Activated B cell treated with CpG ODN at 0.5 μM for 24 hours (primary cell): Measurements from ENCODE around the gene PPP2R2B. TPM values are rescaled to one million over a fixed set of nuclear protein-coding genes. Genes with fewer than 3 reads are reported as not detected.

ENCODE experiments used
- ATAC-seq: fragments of 200-7000 bp; cut with Tn5 transposase; one replicate; pipeline ENCODE4 v1.10.0; 2021; ENCODE audit warnings: low read depth, mild to moderate bottlenecking, moderate library complexity
- CTCF ChIA-PET: fragments of 350-600 bp; sonication (Branson Sonifier 250); formaldehyde crosslinking; loops from one replicate; lab custom pipeline; 2021; ENCODE audit warnings: antibody characterized with exemption; lab: Charles Lee
- POLR2A ChIA-PET: fragments of 350-600 bp; sonication (Branson Sonifier 250); formaldehyde crosslinking; loops from one replicate; lab custom pipeline; 2021; ENCODE audit warnings: antibody characterized with exemption; lab: Charles Lee
- DNase-seq: peaks from one replicate; pipeline ENCODE4 v3.0.0; 2022
- H3K27ac Mint-ChIP-seq: one replicate; pipeline ENCODE4 v1.8.0; 2020; ENCODE audit warnings: mixed read lengths
- H3K27me3 Mint-ChIP-seq: one replicate; pipeline ENCODE4 v1.8.0; 2021; ENCODE audit warnings: mixed read lengths
- H3K36me3 Mint-ChIP-seq: one replicate; pipeline ENCODE4 v1.8.0; 2021; ENCODE audit warnings: low read depth, mixed read lengths
- H3K4me1 Mint-ChIP-seq: one replicate; pipeline ENCODE4 v1.8.0; 2021; ENCODE audit warnings: mixed read lengths
- H3K4me3 Mint-ChIP-seq: one replicate; pipeline ENCODE4 v1.8.0; 2020; ENCODE audit warnings: mild to moderate bottlenecking, mixed read lengths
- H3K9me3 Mint-ChIP-seq: one replicate; pipeline ENCODE4 v1.8.0; 2020; ENCODE audit warnings: mixed read lengths
- intact Hi-C: fragments of 100-400 bp; cut with micrococcal nuclease; formaldehyde crosslinking; loops from one replicate; pipeline ENCODE4 v1.15.1; 2024
- total RNA-seq: library from RNA; stranded (reverse); gene quantifications from 2 replicates; pipeline ENCODE4 v1.2.3, GENCODE V29; 2022
- TF ChIP-seq, protein P1 (sequence below): fragments of 200-600 bp; IDR thresholded peaks from one replicate; pipeline ENCODE4 v1.8.0; 2022; ENCODE audit warnings: antibody characterized with exemption, mild to moderate bottlenecking

Gene PPP2R2B
- total RNA-seq, 1 donor from 2014 or later, result not detected

DNA sequence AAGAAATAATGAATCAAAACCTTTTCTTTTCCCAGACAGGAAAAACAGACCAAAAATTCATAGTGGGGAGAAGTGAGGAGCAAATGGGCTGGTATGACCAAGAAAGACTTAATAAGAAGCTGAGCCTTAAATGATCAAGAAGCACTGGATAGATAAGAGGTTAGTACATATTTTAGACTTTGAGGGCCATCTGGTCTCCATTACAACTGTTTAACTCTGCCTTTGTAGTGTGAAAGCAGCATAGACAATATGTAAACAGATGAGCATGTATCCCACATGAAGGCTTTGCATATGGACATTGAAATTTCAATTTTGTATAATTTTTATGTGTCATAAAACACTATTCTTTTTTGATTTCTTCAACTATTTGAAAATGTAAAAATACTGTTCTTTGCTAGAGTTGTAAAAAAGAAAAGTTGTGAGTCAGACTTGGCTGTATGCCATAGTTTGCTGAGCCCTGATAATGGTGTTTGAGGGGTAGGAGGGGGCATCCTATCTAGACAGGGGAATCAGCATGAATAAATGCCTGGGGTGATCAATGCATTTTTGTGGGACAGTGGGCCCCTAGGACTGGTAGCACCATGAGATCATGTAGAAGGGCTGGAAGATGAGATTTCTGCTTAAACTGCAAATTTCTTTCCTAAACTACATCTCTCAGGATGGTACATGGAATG, 270.8 kb downstream of the PPP2R2B start:
- TF ChIP-seq, protein P1, sequence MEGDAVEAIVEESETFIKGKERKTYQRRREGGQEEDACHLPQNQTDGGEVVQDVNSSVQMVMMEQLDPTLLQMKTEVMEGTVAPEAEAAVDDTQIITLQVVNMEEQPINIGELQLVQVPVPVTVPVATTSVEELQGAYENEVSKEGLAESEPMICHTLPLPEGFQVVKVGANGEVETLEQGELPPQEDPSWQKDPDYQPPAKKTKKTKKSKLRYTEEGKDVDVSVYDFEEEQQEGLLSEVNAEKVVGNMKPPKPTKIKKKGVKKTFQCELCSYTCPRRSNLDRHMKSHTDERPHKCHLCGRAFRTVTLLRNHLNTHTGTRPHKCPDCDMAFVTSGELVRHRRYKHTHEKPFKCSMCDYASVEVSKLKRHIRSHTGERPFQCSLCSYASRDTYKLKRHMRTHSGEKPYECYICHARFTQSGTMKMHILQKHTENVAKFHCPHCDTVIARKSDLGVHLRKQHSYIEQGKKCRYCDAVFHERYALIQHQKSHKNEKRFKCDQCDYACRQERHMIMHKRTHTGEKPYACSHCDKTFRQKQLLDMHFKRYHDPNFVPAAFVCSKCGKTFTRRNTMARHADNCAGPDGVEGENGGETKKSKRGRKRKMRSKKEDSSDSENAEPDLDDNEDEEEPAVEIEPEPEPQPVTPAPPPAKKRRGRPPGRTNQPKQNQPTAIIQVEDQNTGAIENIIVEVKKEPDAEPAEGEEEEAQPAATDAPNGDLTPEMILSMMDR, result no peak
- Mint-ChIP-seq H3K27ac (no peak overlapping the region), H3K27me3 (no peaks in the 10 kb centered on the region), H3K9me3 (no peaks in the 10 kb centered on the region), H3K4me1 (no peaks in the 10 kb centered on the region), H3K36me3 (no peaks in the 10 kb centered on the region), H3K4me3 (no peak overlapping the region)
- DNase-seq, result no peak
- ATAC-seq, result no peak
- ChIA-PET POLR2A (no interaction called here), CTCF (no interaction called here)
- intact Hi-C loops, result no loop called here

DNA sequence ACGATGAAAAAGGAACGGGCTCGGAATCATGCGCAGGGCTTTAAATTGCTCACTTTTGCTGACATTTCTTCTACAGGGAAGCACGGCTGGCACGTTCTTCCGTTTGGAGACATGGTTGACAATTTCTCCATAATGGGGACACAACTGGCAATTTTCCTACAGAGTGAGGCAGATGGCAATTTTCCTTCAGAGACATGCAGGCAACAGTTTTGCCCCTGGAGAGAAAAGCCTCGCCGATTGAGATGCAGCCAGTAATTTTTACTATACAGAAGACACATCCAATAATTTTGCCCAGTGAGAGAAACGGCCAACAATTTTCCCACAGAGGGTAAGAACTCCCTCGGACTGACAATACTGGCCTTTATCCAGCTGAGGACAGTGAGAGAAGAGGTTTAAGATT, 271.7 kb downstream of the PPP2R2B start:
- H3K4me3 Mint-ChIP-seq, result no peak overlapping the region
- H3K36me3 Mint-ChIP-seq, result no peaks in the 10 kb centered on the region
- TF ChIP-seq, protein P1, result no peak
- ChIA-PET POLR2A (no interaction called here), CTCF (no interaction called here)
- intact Hi-C loops, result no loop called here
- no peak overlapping the region for H3K27ac Mint-ChIP-seq
- no peak for ATAC-seq
- H3K4me1 Mint-ChIP-seq, result no peaks in the 10 kb centered on the region
- no peaks in the 10 kb centered on the region for H3K9me3 Mint-ChIP-seq
- DNase-seq, result no peak
- no peaks in the 10 kb centered on the region for H3K27me3 Mint-ChIP-seq

DNA sequence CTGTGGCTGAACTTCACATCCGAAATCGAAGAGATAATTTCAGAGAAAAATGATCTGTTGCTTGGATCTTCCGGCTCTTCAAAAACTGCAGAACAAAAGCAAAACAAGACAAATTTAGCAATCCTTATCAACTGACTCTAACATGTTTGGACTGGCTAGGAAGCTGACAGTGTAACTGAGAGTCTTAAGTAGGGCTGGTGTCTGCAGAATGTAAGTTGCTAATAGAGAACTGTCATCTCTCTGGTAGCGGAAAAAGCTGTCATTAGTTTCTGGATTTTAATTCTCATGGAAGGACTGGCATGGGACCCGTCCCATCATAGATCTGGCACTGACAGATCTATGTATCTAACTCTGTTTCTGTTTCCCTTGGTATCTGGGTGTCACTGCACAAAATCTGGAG, 278.2 kb downstream of the PPP2R2B start:
- TF ChIP-seq, protein P1, result no peak
- Mint-ChIP-seq H3K27ac (no peak overlapping the region), H3K4me1 (no peaks in the 10 kb centered on the region), H3K9me3 (no peaks in the 10 kb centered on the region), H3K4me3 (no peak overlapping the region), H3K27me3 (peaks cover 2% of the 10 kb centered on the region), H3K36me3 (no peaks in the 10 kb centered on the region)
- POLR2A ChIA-PET, result no interaction called here
- ATAC-seq, result no peak
- CTCF ChIA-PET, result no interaction called here
- DNase-seq, result no peak
- intact Hi-C loops, result no loop called here

DNA sequence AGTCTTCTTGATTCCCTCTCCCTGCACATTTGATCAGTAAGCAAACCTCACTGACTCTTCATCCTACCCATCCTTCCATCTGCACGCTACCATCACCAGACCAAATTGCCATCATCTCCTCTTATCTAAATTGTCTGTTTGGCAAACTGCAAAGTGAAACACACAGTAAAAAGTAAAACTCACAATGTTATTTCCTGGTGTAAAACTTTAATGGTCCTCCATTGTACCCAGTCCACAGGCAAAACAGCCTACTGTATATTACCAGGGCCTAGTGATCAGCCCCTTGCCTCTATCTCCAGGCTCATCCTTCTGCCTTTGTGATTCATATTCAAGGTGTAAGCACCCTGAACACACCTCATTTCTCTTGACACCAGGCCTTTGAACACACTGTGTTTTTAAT, 279.3 kb downstream of the PPP2R2B start:
- Mint-ChIP-seq H3K27me3 (peaks cover 2% of the 10 kb centered on the region), H3K4me1 (no peaks in the 10 kb centered on the region), H3K9me3 (no peaks in the 10 kb centered on the region), H3K4me3 (no peak overlapping the region), H3K36me3 (no peaks in the 10 kb centered on the region), H3K27ac (no peak overlapping the region)
- ChIA-PET POLR2A (no interaction called here), CTCF (no interaction called here)
- DNase-seq (no peak), ATAC-seq (no peak)
- intact Hi-C loops, result no loop called here
- TF ChIP-seq, protein P1, result no peak

DNA sequence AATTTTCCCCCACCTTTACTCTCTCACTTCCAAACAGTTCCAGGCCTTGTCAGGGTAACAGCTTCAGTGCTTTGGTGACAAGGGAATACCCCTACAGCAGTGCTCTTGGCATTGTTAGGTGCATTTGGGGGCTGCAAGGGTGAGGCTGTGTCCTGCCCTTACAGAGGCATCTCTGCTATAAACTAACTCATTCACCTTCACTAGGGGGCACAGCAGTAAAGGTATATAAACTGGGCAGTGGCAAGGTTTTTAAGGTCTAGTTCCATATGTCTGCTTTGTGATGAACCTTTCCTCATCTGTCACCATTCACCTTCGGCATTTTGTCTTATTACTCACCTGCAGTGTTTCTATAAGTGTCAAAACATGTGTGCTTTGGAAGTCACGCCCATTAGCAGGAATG, 283.5 kb downstream of the PPP2R2B start:
- no peaks in the 10 kb centered on the region for H3K9me3 Mint-ChIP-seq
- TF ChIP-seq, protein P1, result no peak
- intact Hi-C loops, result no loop called here
- peaks cover 2% of the 10 kb centered on the region for H3K27me3 Mint-ChIP-seq
- ChIA-PET CTCF (no interaction called here), POLR2A (no interaction called here)
- no peaks in the 10 kb centered on the region for H3K4me1 Mint-ChIP-seq
- ATAC-seq (no peak), DNase-seq (no peak)
- H3K27ac Mint-ChIP-seq, result no peak overlapping the region
- no peaks in the 10 kb centered on the region for H3K36me3 Mint-ChIP-seq
- H3K4me3 Mint-ChIP-seq, result no peak overlapping the region
